GM12872 (cell line): Measurements from ENCODE around the gene ZFAND6.

Experiments
- TF ChIP-seq, protein P1 (sequence below): IDR thresholded peaks from 3 replicates; pipeline ENCODE4 v1.5.1; 2011; ENCODE audit warnings: low read depth, mild to moderate bottlenecking, low read length, moderate library complexity; ENCODE audit not compliant: insufficient read depth

ZFAND6 gene

DNA sequence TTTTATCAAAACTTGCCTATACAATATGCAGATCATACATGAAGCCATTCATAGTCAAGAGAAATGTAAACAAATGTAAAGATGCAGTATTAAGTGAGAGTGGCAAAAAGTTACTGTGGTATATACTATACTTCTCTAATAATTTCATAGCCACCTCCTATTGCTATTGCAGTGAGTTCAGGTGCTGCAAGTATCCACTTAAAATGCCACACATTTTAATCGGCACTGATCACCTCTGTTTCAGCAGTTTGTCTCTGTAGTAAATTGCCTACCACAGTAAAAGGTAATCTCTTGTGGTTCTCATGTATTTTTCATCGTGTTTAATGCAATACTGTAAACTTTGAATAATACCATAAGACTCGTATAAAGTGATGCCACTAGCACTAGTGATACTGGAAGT lies 72.9 kb downstream of the ZFAND6 start:
- TF ChIP-seq, protein P1, sequence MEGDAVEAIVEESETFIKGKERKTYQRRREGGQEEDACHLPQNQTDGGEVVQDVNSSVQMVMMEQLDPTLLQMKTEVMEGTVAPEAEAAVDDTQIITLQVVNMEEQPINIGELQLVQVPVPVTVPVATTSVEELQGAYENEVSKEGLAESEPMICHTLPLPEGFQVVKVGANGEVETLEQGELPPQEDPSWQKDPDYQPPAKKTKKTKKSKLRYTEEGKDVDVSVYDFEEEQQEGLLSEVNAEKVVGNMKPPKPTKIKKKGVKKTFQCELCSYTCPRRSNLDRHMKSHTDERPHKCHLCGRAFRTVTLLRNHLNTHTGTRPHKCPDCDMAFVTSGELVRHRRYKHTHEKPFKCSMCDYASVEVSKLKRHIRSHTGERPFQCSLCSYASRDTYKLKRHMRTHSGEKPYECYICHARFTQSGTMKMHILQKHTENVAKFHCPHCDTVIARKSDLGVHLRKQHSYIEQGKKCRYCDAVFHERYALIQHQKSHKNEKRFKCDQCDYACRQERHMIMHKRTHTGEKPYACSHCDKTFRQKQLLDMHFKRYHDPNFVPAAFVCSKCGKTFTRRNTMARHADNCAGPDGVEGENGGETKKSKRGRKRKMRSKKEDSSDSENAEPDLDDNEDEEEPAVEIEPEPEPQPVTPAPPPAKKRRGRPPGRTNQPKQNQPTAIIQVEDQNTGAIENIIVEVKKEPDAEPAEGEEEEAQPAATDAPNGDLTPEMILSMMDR = no peak

DNA sequence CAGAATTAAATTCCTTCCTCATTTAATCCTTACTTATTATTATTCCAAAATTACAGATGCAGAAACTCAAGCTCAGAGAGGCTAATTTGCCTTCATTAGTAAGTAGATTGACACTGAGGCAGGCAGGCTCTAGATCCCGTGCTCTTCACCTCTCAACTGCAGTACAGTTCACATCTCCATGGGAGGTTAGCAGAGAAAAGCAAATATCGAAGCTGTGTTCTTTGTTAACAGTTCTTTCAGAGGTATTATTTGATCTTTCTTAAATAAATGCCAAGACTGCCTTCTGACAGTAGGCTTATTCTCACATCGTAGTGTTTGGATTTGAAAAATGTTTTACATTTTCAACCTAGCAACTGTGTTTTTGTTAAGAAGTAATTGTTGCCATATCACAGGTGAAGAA lies 77.4 kb downstream of the ZFAND6 start:
- TF ChIP-seq, protein P1 = no peak

DNA sequence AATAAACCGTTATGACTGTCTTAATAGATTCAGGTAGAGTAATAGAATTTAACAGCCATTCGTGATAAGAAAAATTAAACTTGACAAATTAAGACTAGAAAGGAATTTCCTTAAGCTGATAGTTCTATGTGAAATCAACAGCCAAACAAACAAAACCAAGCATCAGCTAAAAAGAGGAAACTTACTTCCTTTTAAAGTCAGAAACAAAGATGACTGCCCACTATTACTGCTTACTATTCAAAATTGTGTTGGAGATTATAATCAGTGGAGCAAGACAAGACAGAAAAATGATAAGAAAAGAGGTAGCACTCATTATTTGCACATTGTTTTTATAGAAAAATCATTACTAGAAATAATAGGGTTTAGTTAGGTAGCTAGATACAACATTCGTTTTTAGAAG lies 79.5 kb downstream of the ZFAND6 start:
- TF ChIP-seq, protein P1 = no peak

DNA sequence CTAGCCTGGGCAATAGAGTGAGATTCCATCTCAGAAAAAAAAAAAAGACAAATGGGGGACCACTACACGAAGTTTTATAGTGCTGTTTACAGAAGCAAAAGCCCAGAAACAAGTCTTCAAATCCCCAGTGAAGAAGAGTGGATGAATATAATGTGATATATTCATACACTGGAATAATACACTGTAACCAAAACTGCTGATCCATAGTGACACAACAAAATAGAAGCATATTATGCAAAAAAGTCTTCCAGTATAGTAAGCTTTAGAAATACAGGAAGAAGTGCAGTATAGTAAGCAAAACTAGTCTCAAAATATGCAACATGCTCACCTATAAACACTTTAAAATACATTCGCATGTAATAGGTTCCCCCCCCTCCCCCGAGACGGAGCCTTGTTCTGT lies 81.4 kb downstream of the ZFAND6 start:
- TF ChIP-seq, protein P1 = no peak

DNA sequence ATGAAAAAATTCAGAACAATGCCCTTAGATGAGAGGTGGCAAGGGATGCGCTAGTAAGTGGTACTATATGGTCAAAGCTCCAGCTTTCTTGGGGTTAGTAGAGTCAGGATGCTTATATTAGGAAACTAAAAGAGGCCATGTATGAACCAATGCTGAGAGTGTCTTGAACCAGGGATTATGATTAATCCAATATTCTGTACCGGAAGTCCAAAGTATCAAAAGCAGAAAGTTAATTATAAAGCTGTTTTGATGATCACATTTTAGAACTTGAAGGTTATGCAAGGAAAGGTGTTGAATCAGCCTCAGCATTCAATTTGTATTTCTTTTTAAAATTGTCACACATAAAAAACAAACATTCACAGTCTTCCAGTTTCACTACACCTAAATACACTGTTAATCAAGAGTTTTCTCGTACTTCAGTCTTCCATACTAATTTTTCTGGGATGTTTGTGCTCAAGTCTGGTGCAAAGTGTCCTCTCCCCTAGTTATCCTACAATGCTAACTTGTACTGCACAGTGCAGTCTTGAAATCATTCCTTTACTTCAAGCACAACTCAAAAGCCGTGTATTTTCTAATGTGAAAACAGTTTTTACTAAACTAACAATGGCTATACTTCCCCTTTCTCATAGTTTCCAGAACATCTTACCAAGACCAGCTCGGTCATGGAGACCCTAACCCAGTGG lies 82.6 kb downstream of the ZFAND6 start:
- TF ChIP-seq, protein P1 = no peak

DNA sequence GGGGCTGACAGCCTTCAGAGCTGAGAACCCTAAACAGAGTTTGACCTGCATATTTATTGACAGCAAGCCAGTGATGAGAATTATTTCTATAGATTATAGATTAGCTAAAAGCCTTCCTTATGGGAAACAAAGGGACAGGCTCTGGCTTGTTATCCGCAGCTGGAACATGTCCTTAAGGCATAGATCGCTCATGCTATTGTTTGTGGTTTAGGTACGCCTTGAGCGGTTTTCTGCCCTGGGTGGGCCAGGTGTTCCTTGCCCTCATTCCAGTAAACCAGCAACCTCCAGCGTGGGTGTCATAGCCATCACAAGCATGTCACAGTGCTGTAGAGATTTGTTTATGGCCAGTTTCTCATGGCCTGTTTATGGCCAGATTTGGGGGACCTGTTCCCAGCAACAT lies 83.2 kb downstream of the ZFAND6 start:
- TF ChIP-seq, protein P1 = no peak

DNA sequence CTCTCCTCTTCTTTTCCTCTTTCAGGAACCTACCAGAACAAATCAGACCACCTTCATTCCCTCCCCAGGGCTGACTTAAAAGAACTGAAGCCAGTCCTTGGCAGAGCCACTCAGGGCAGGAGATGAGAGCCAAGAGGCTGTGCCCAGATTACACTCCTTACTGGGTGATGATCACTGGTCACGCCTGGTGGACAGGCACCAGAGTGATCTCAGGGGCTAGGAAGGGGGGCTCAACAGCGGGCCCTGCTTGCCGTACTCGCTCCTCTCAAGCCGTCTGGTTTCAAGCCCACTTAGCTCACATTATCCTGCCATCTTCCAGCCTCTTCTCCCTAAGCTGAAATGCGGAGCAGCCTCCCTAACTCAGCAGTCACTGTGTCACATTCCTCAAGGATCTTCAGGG lies 91.7 kb downstream of the ZFAND6 start:
- TF ChIP-seq, protein P1 = no peak
